Heart left ventricle (tissue), 16 donors: ENCODE results near the gene STIM2. TPM values are rescaled to one million over a fixed set of nuclear protein-coding genes. Genes with fewer than 3 reads are reported as not detected.
A peak's percentile ranks its signal among the peaks of the same experiment; 100 is the strongest.

Experiments used
- ATAC-seq, 4 donors: fragments of 200-7000 bp; cut with Tn5 transposase; one replicate each; pipeline ENCODE4 v1.9.1; 2020 to 2022; ENCODE audit warnings: moderate library complexity in 4 of 4, mild to moderate bottlenecking in 3 of 4, moderate number of reproducible peaks in 1 of 4
- DNase-seq, 5 donors: peaks; one replicate each; pipeline ENCODE4 v3.0.0-alpha.2; 2020
- H3K27ac ChIP-seq, 12 donors: fragments of 200-600 bp; sonication (generic) in 4 of 12; one replicate each; pipeline versions ENCODE4 v1.5.0 to v1.8.0; 2016 to 2022; ENCODE audit warnings: mild to moderate bottlenecking in 2 of 12
- H3K27me3 ChIP-seq, 9 donors: fragments of 200-600 bp; sonication (generic) in 2 of 9; one replicate each; pipeline versions ENCODE4 v1.5.1 to v1.8.0; 2016 to 2022; ENCODE audit warnings: mild to moderate bottlenecking in 3 of 9
- H3K36me3 ChIP-seq, 9 donors: fragments of 200-600 bp; sonication (generic) in 2 of 9; one replicate each; pipeline versions ENCODE4 v1.5.0 to v1.8.0; 2018 to 2022; ENCODE audit warnings: mild to moderate bottlenecking in 2 of 9
- H3K4me1 ChIP-seq, 12 donors: fragments of 200-600 bp; sonication (generic) in 4 of 12; one replicate each; pipeline versions ENCODE4 v1.5.0 to v1.8.0; 2016 to 2022; ENCODE audit warnings: mild to moderate bottlenecking in 3 of 12
- H3K4me3 ChIP-seq, 12 donors: fragments of 200-600 bp; sonication (generic) in 4 of 12; one replicate each; pipeline versions ENCODE4 v1.5.0 to v1.8.0; 2017 to 2022; ENCODE audit warnings: mild to moderate bottlenecking in 9 of 12, moderate library complexity in 4 of 12
- H3K9me3 ChIP-seq, 12 donors: fragments of 200-600 bp; sonication (generic) in 4 of 12; one replicate each; pipeline versions ENCODE4 v1.5.0 to v1.8.0; 2016 to 2022; ENCODE audit warnings: mild to moderate bottlenecking in 1 of 12
- CTCF ChIP-seq, 12 donors: fragments of 200-600 bp; sonication (generic) in 4 of 12; IDR thresholded peaks; one replicate each; pipeline versions ENCODE4 v1.5.0 to v1.8.0; 2018 to 2022; ENCODE audit warnings: antibody characterized with exemption in 12 of 12, mild to moderate bottlenecking in 5 of 12
- POLR2A ChIP-seq, 2 donors: fragments of 450-650 bp; IDR thresholded peaks; one replicate each; pipeline ENCODE4 v1.6.1; 2017; ENCODE audit warnings: antibody characterized with exemption in 2 of 2, mild to moderate bottlenecking in 2 of 2, moderate library complexity in 2 of 2
- WGBS, 4 donors: extraction: QIAGEN DNeasy Blood & Tissue Kit in 2 of 4; methylation state at CpG; one replicate each; pipeline versions ENCODE4 v1.1.5 to v1.1.7; 2013 to 2018; 5-methylcytosine and 5-hydroxymethylcytosine counted together
- intact Hi-C, 10 donors: fragments of 100-400 bp; cut with DNase I; formaldehyde crosslinking; loops; one replicate each; pipeline versions ENCODE4 v1.11.1 to v1.14.2; 2022
- polyA plus RNA-seq, 2 donors: library from polyadenylated mRNA; stranded (reverse); fragments of 200-250 nt; gene quantifications; one replicate each; pipeline ENCODE4 v1.2.3, GENCODE V29; 2013
- total RNA-seq, 9 donors: library from RNA; depleted of rRNA in 2 of 9; stranded (reverse); fragments of >200 nt in 2 of 9; fragmentation: NEBNext Ultra II Directional in 3 of 9; extraction: Animal tissue kit (Norgen Biotek cat#: 25700) in 3 of 9; gene quantifications; one replicate each; pipeline versions ENCODE4 v1.1.0 to v1.2.4, GENCODE V29; 2016 to 2023
- donor health status: ischemic (EF 13 %, LVEDD 7.1; RV severe dilation, severe dysfunction).
- donor health status: healthy with polysubstance abuse.
- donor health status: DM: no; HTN: yes; CAD: no.
- donor health status: DM: no; HTN: no; CAD: no.
- donor health status: ischemic (EF 25% LVEDD 6.9; RV normal size, moderate dysfunction).
- donor health status: ischemic (EF 25% LVEDD 5.7; RV mildly dilated, moderate dysfunction).
- donor health status: healthy.
- donor health status: DM: yes; HTN: yes; CAD: no.
- donor health status: ischemic (EF 35%, LVEDD 5.7; RV mildly dilated, moderate dysfunction).
- donor health status: nonischemic (EF 11% LVEDD 7.7; RV severe dilation, severe dysfunction).
- donor health status: DM: yes; HTN: yes; CAD: no.
- donor health status: PGD.
- donor health status: ischemic (EF 29% LVEDD 5.4; RV normal size, mild dysfunction).
- donor health status: nonischemic (EF 23%, LVEDD 6.1; RV moderate dilation, normal function).

The STIM2 gene
- total and polyA plus RNA-seq, 11 donors: 4.6 to 17.3 (median 8.8) TPM

GRCh38 chr4:26896636-26897035, 36.0 kb downstream of the STIM2 start:
- no peak for ATAC-seq
- TF ChIP-seq CTCF (IDR thresholded peaks at IDR 0.05): no peak
- TF ChIP-seq POLR2A (IDR thresholded peaks at IDR 0.05): no peak
- no peaks in the 10 kb centered on the region for H3K9me3 ChIP-seq
- DNase-seq: no peak
- peaks cover 0 to 41% (median 9%) of the 10 kb centered on the region in 12 donors for H3K4me1 ChIP-seq
- H3K27ac ChIP-seq: no peak overlapping the region
- WGBS, 4 donors: 59 to 87% (median 81%) methylated on average over 2 of the region's 2 CpGs
- intact Hi-C loops: no loop called here
- no peak overlapping the region for H3K4me3 ChIP-seq
- no peaks in the 10 kb centered on the region for H3K27me3 ChIP-seq
- no peaks in the 10 kb centered on the region for H3K36me3 ChIP-seq

- Histone ChIP-seq H3K4me1 (peaks cover 0 to 43% (median 11%) of the 10 kb centered on the region in 12 donors), H3K9me3 (no peaks in the 10 kb centered on the region), H3K27me3 (no peaks in the 10 kb centered on the region), H3K4me3 (no peak overlapping the region), H3K27ac (peak overlapping the region in 3 of 12 donors; percentile 11 to 39 (median 12)), H3K36me3 (no peaks in the 10 kb centered on the region)
- ATAC-seq (peak in 1 of 4 donors; percentile 41), DNase-seq (no peak)
- TF ChIP-seq CTCF (IDR thresholded peaks at IDR 0.05): no peak
- WGBS, 4 donors: 36 to 48% (median 40%) methylated on average over 3 of the region's 3 CpGs
- intact Hi-C loops: loop anchor here in 1 of 10 donors (5.0 kb wide), 1 partner anchor 33 kb away; no protein-coding TSS in a partner anchor
Measured at GRCh38 chr4:26899991-26900390, 39.4 kb downstream of the STIM2 start.

GRCh38 chr4:26900765-26901164, 40.1 kb downstream of the STIM2 start:
- ATAC-seq (peak in 1 of 4 donors; percentile 28), DNase-seq (no peak)
- TF ChIP-seq CTCF (IDR thresholded peaks at IDR 0.05): no peak
- no peak for TF ChIP-seq POLR2A (IDR thresholded peaks at IDR 0.05)
- Histone ChIP-seq H3K4me3 (no peak overlapping the region), H3K9me3 (no peaks in the 10 kb centered on the region), H3K36me3 (no peaks in the 10 kb centered on the region), H3K27ac (peak overlapping the region in 5 of 12 donors; percentile 7 to 42 (median 12)), H3K4me1 (peaks cover 0 to 46% (median 11%) of the 10 kb centered on the region in 12 donors), H3K27me3 (no peaks in the 10 kb centered on the region)
- WGBS, 4 donors: 61 to 82% (median 81%) methylated on average over 2 of the region's 2 CpGs
- intact Hi-C loops: loop anchor here in 1 of 10 donors (5.0 kb wide), 1 partner anchor 33 kb away; no protein-coding TSS in a partner anchor

GRCh38 chr4:26905172-26905571, 44.5 kb downstream of the STIM2 start:
- H3K4me1 ChIP-seq: peaks cover 0 to 42% (median 14%) of the 10 kb centered on the region in 12 donors
- intact Hi-C loops: loop anchor here in 1 of 10 donors (5.0 kb wide), 1 partner anchor 43 kb away; the partner anchor contains the start of gene STIM2
- H3K36me3 ChIP-seq: no peaks in the 10 kb centered on the region
- no peak overlapping the region for H3K27ac ChIP-seq
- 71 to 76% (median 73%) methylated on average over 2 of the region's 2 CpGs for WGBS, 4 donors
- H3K9me3 ChIP-seq: no peaks in the 10 kb centered on the region
- H3K27me3 ChIP-seq: no peaks in the 10 kb centered on the region
- TF ChIP-seq CTCF (IDR thresholded peaks at IDR 0.05) (no peak), POLR2A (IDR thresholded peaks at IDR 0.05) (no peak)
- H3K4me3 ChIP-seq: no peak overlapping the region
- no peak for DNase-seq
- ATAC-seq: no peak
